Measurements from ENCODE around the gene QSOX1. TPM values are rescaled to one million over a fixed set of nuclear protein-coding genes. Genes with fewer than 3 reads are reported as not detected.

QSOX1 gene
- total and polyA plus RNA-seq, 2 of the 4 experiments (the other 2 are of a cell fraction) = 102 to 791 TPM

DNA sequence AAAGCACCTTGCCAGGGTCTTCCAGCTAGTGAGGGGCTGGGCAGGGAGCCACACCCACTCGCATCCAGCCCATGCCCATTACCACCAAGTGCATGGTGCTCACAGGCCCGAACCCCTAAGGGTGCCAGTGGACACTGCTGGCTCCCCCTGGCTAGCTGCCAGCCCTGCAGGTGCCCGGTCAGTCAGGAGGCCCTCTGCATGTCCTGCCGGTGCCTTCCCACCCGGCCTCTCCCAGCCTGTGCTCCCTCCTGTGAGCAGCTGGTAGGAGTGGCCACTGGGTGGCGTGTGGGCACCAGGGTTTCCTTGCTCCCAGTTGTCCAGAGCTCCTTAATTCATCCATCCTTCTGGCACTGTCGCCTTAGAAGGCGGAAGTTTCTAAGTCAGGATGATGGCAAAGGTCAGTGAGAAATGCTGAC lies 33.4 kb downstream of the QSOX1 start:
- H4K5ac ChIP-seq (ENCODE audit: low read depth, low read length) = no peak overlapping the region
- in situ Hi-C loops (cut with MboI; ENCODE audit: low sequenced_read_pairs) (loop anchor here (10.0 kb wide), 1 partner anchor 313 kb away; the partner anchor contains the start of gene TOR1AIP2), dilution Hi-C loops (cut with HindIII; ENCODE audit: low sequenced_read_pairs, unreplicated experiment) (no loop called here), intact Hi-C loops (cut with micrococcal nuclease) (no loop called here)
- no peak overlapping the region for H2BK15ac ChIP-seq (ENCODE audit: low read depth, low read length)
- DNase-seq (peak; percentile 35), ATAC-seq (ENCODE audit: low read depth) (peak; percentile 45)
- H2BK20ac ChIP-seq (ENCODE audit: low read depth, low read length) = no peak overlapping the region
- no peaks in the 10 kb centered on the region for H3K9me3 ChIP-seq (ENCODE audit: control insufficient read depth, insufficient read depth, low read length)
- H3K18ac ChIP-seq (ENCODE audit: low read depth, low read length) = no peak overlapping the region
- H2AK5ac ChIP-seq (ENCODE audit: low read depth, low read length) = no peak overlapping the region
- TF ChIP-seq CHD1 (IDR thresholded peaks at IDR 0.05; ENCODE audit: low read depth, low read length) = no peak
- no peak for TF ChIP-seq CEBPB (IDR thresholded peaks at IDR 0.05; ENCODE audit: low read depth, low read length)
- TF ChIP-seq BHLHE40 (IDR thresholded peaks at IDR 0.05; ENCODE audit: low read depth, low read length) = no peak
- TF ChIP-seq RAD21 (IDR thresholded peaks at IDR 0.05; ENCODE audit: low read length) = peak; percentile 61
- no peak for TF ChIP-seq RCOR1 (IDR thresholded peaks at IDR 0.05; ENCODE audit: insufficient replicate concordance, low read length)
- no peak for TF ChIP-seq MXI1 (IDR thresholded peaks at IDR 0.05; ENCODE audit: borderline replicate concordance, low read depth, low read length)
- no peak for TF ChIP-seq POLR2A (IDR thresholded peaks at IDR 0.05; ENCODE audit: low read depth, low read length)
- no peak for TF ChIP-seq MAFK (IDR thresholded peaks at IDR 0.05; ENCODE audit: low read depth, low read length)
- TF ChIP-seq FOS (IDR thresholded peaks at IDR 0.05; ENCODE audit: low read depth, low read length) = no peak
- TF ChIP-seq, protein P1, sequence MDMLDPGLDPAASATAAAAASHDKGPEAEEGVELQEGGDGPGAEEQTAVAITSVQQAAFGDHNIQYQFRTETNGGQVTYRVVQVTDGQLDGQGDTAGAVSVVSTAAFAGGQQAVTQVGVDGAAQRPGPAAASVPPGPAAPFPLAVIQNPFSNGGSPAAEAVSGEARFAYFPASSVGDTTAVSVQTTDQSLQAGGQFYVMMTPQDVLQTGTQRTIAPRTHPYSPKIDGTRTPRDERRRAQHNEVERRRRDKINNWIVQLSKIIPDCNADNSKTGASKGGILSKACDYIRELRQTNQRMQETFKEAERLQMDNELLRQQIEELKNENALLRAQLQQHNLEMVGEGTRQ (IDR thresholded peaks at IDR 0.05; ENCODE audit: low read depth, low read length) = no peak
- TF ChIP-seq RFX5 (IDR thresholded peaks at IDR 0.05; ENCODE audit: low read depth, low read length) = no peak
- TF ChIP-seq, protein P2, sequence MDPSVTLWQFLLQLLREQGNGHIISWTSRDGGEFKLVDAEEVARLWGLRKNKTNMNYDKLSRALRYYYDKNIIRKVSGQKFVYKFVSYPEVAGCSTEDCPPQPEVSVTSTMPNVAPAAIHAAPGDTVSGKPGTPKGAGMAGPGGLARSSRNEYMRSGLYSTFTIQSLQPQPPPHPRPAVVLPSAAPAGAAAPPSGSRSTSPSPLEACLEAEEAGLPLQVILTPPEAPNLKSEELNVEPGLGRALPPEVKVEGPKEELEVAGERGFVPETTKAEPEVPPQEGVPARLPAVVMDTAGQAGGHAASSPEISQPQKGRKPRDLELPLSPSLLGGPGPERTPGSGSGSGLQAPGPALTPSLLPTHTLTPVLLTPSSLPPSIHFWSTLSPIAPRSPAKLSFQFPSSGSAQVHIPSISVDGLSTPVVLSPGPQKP (IDR thresholded peaks at IDR 0.05; ENCODE audit: borderline replicate concordance, low read depth, low read length) = no peak
- TF ChIP-seq, protein P3, sequence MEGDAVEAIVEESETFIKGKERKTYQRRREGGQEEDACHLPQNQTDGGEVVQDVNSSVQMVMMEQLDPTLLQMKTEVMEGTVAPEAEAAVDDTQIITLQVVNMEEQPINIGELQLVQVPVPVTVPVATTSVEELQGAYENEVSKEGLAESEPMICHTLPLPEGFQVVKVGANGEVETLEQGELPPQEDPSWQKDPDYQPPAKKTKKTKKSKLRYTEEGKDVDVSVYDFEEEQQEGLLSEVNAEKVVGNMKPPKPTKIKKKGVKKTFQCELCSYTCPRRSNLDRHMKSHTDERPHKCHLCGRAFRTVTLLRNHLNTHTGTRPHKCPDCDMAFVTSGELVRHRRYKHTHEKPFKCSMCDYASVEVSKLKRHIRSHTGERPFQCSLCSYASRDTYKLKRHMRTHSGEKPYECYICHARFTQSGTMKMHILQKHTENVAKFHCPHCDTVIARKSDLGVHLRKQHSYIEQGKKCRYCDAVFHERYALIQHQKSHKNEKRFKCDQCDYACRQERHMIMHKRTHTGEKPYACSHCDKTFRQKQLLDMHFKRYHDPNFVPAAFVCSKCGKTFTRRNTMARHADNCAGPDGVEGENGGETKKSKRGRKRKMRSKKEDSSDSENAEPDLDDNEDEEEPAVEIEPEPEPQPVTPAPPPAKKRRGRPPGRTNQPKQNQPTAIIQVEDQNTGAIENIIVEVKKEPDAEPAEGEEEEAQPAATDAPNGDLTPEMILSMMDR (conservative IDR thresholded peaks at IDR 0.05; ENCODE audit: low read depth, low read length) = peak; percentile 50
- no peak for TF ChIP-seq NFE2L2 (IDR thresholded peaks at IDR 0.05; ENCODE audit: low read depth, low read length)
- no peak for TF ChIP-seq MAZ (IDR thresholded peaks at IDR 0.05; ENCODE audit: borderline replicate concordance, low read depth, low read length)
- TF ChIP-seq SMC3 (IDR thresholded peaks at IDR 0.05; ENCODE audit: low read depth, low read length) = peak; percentile 57
- no peak overlapping the region for H4K8ac ChIP-seq (ENCODE audit: low read depth in 2 of 2, low read length in 2 of 2)
- H3K79me1 ChIP-seq (ENCODE audit: low read depth in 1 of 2, low read length in 2 of 2) = peaks cover 16 to 74% of the 10 kb centered on the region in 2 experiments; a peak in 3 of 4 replicates
- H3K23ac ChIP-seq (ENCODE audit: low read depth, low read length) = no peak overlapping the region
- H3K4me3 ChIP-seq (ENCODE audit: insufficient read depth, low read depth, low read length) = no peak overlapping the region
- no TSS peak for BruUV-seq (replicated peaks)
- no peaks in the 10 kb centered on the region for H3K27me3 ChIP-seq (ENCODE audit: control insufficient read depth, insufficient read depth, low read length)
- peaks cover 50% of the 10 kb centered on the region for H4K20me1 ChIP-seq (ENCODE audit: insufficient read depth, low read length)
- H4K91ac ChIP-seq (ENCODE audit: insufficient read depth, low read depth, low read length) = no peak overlapping the region
- ChIA-PET POLR2A (ENCODE audit: unreplicated experiment) (no interaction called here), CTCF (interaction anchor here (1.2 to 1.5 kb wide), 2 partner anchors 9 to 290 kb away, joined by 3 read pairs; no protein-coding TSS in a partner anchor)
- H2AK9ac ChIP-seq (replicated peaks; ENCODE audit: low read depth, low read length, poor library complexity) = no peak overlapping the region
- H3K4me2 ChIP-seq (ENCODE audit: low read depth, low read length) = no peak overlapping the region
- no peak overlapping the region for H3K56ac ChIP-seq (ENCODE audit: extremely low read depth, insufficient read depth, low read length)
- peaks cover 98% of the 10 kb centered on the region for H3K36me3 ChIP-seq (ENCODE audit: control insufficient read depth, insufficient read depth, low read length)
- H3K27ac ChIP-seq (ENCODE audit: insufficient read depth, low read length) = no peak overlapping the region
- H3K4me1 ChIP-seq (ENCODE audit: control insufficient read depth, insufficient read depth, low read length) = no peaks in the 10 kb centered on the region
- no peak overlapping the region for H3K9ac ChIP-seq (ENCODE audit: low read depth, low read length)
- no peak overlapping the region for H3K14ac ChIP-seq (replicated peaks; ENCODE audit: low read depth, low read length)
- 100% methylated on average over 1 of the region's 8 CpGs; no CpG with 5 or more reads in 1 of the 2 experiments for WGBS, 2 experiments (ENCODE audit: extremely low coverage in 2 of 2, insufficient read length in 1 of 2)
- no peak overlapping the region for H3K4ac ChIP-seq (ENCODE audit: low read depth, low read length)
- H2AFZ ChIP-seq (replicated peaks; ENCODE audit: low read length, poor library complexity) = no peak overlapping the region
- no peaks in the 10 kb centered on the region for H3K9me1 ChIP-seq (ENCODE audit: insufficient read depth, low read length)
- H2BK5ac ChIP-seq (ENCODE audit: low read depth, low read length, poor library complexity, severe bottlenecking) = no peak overlapping the region
- no peak overlapping the region for H2BK120ac ChIP-seq (ENCODE audit: low read depth, low read length)
